ENCODE data around the gene RAD1. TPM values are rescaled to one million over a fixed set of nuclear protein-coding genes. Genes with fewer than 3 reads are reported as not detected.

RAD1 gene
- polyA plus RNA-seq, 3 donors, result 8.5 to 9.6 (median 9.4) TPM

- Histone ChIP-seq H2AFZ (ENCODE audit: insufficient read depth, low read depth, low read length, poor library complexity, severe bottlenecking) (no peak overlapping the region), H3K4me2 (replicated peaks; ENCODE audit: extremely low read depth, low read length, poor library complexity, severe bottlenecking) (no peak overlapping the region), H3K9me3 (replicated peaks in 1 of 2; ENCODE audit: control insufficient read depth in 1 of 2, insufficient read depth in 1 of 2, low read length in 2 of 2) (no peaks in the 10 kb centered on the region), H3K4me1 (ENCODE audit: control insufficient read depth in 1 of 2, insufficient read depth in 2 of 2, low read length in 2 of 2) (no peaks in the 10 kb centered on the region), H3K9ac (ENCODE audit: insufficient read depth, low read length, poor library complexity, severe bottlenecking) (no peak overlapping the region), H4K20me1 (ENCODE audit: insufficient read depth, low read length) (no peaks in the 10 kb centered on the region), H3K4me3 (replicated peaks in 1 of 3; ENCODE audit: low read depth in 2 of 3, low read length in 3 of 3) (no peak overlapping the region), H3K36me3 (replicated peaks in 1 of 2; ENCODE audit: control insufficient read depth in 1 of 2, insufficient read depth in 2 of 2, low read length in 2 of 2) (no peaks in the 10 kb centered on the region), H3K27ac (ENCODE audit: low read depth in 1 of 2, low read length in 2 of 2) (no peak overlapping the region), H3K79me2 (ENCODE audit: insufficient read depth, low read length) (no peaks in the 10 kb centered on the region), H3K27me3 (ENCODE audit: control insufficient read depth in 2 of 2, insufficient read depth in 2 of 2, low read length in 2 of 2) (no peaks in the 10 kb centered on the region)
- no peak overlapping the region for H3K27ac Mint-ChIP-seq
- no peaks in the 10 kb centered on the region for H3K36me3 Mint-ChIP-seq
- intact Hi-C loops (cut with micrococcal nuclease), result no loop called here
- no peak for TF ChIP-seq CTCF (IDR thresholded peaks at IDR 0.05)
- DNase-seq, result no peak
- H3K27me3 Mint-ChIP-seq (ENCODE audit: low read depth in 3 of 3), result peaks cover 0 to 2% (median 2%) of the 10 kb centered on the region in 3 donors
- H3K4me1 Mint-ChIP-seq, result no peaks in the 10 kb centered on the region
- peaks cover 0 to 3% (median 0%) of the 10 kb centered on the region in 7 donors for H3K9me3 Mint-ChIP-seq
- H3K4me3 Mint-ChIP-seq, result no peak overlapping the region
- 83% methylated on average over 1 of the region's 2 CpGs for WGBS (ENCODE audit: insufficient coverage)
Observed at GRCh38 chr5:34858790-34859189, 56.5 kb downstream of the RAD1 start.

GRCh38 chr5:34857894-34858293 is 57.4 kb downstream of the RAD1 start:
- Mint-ChIP-seq H3K4me1 (no peaks in the 10 kb centered on the region), H3K27me3 (ENCODE audit: low read depth in 3 of 3) (peaks cover 0 to 2% (median 2%) of the 10 kb centered on the region in 3 donors), H3K9me3 (peaks cover 1 to 5% (median 4%) of the 10 kb centered on the region in 7 donors), H3K27ac (no peak overlapping the region), H3K4me3 (no peak overlapping the region), H3K36me3 (no peaks in the 10 kb centered on the region)
- H3K4me1 ChIP-seq (ENCODE audit: control insufficient read depth in 1 of 2, insufficient read depth in 2 of 2, low read length in 2 of 2), result no peaks in the 10 kb centered on the region
- no peak overlapping the region for H2AFZ ChIP-seq (ENCODE audit: insufficient read depth, low read depth, low read length, poor library complexity, severe bottlenecking)
- no peak for TF ChIP-seq CTCF (IDR thresholded peaks at IDR 0.05)
- H3K9me3 ChIP-seq (replicated peaks in 1 of 2; ENCODE audit: control insufficient read depth in 1 of 2, insufficient read depth in 1 of 2, low read length in 2 of 2), result no peaks in the 10 kb centered on the region
- no peaks in the 10 kb centered on the region for H3K36me3 ChIP-seq (replicated peaks in 1 of 2; ENCODE audit: control insufficient read depth in 1 of 2, insufficient read depth in 2 of 2, low read length in 2 of 2)
- no peaks in the 10 kb centered on the region for H3K79me2 ChIP-seq (ENCODE audit: insufficient read depth, low read length)
- H3K27me3 ChIP-seq (ENCODE audit: control insufficient read depth in 2 of 2, insufficient read depth in 2 of 2, low read length in 2 of 2), result no peaks in the 10 kb centered on the region
- H3K27ac ChIP-seq (ENCODE audit: low read depth in 1 of 2, low read length in 2 of 2), result no peak overlapping the region
- DNase-seq, result no peak
- H4K20me1 ChIP-seq (ENCODE audit: insufficient read depth, low read length), result no peaks in the 10 kb centered on the region
- WGBS (ENCODE audit: insufficient coverage), result no CpG with 5 or more reads among the region's 1 CpG
- intact Hi-C loops (cut with micrococcal nuclease), result no loop called here
- H3K9ac ChIP-seq (ENCODE audit: insufficient read depth, low read length, poor library complexity, severe bottlenecking), result no peak overlapping the region
- H3K4me3 ChIP-seq (replicated peaks in 1 of 3; ENCODE audit: low read depth in 2 of 3, low read length in 3 of 3), result no peak overlapping the region
- H3K4me2 ChIP-seq (replicated peaks; ENCODE audit: extremely low read depth, low read length, poor library complexity, severe bottlenecking), result no peak overlapping the region
